Measurements from ENCODE around the gene RPS18. TPM values are rescaled to one million over a fixed set of nuclear protein-coding genes. Genes with fewer than 3 reads are reported as not detected.
A peak's percentile ranks its signal among the peaks of the same experiment; 100 is the strongest.

The RPS18 gene
- total and polyA plus RNA-seq, 9 of the 15 experiments (the other 6 are each of a cell fraction or from before 2014, with no cell fraction given): 5,023 to 17,516 (median 8,131) TPM

DNA sequence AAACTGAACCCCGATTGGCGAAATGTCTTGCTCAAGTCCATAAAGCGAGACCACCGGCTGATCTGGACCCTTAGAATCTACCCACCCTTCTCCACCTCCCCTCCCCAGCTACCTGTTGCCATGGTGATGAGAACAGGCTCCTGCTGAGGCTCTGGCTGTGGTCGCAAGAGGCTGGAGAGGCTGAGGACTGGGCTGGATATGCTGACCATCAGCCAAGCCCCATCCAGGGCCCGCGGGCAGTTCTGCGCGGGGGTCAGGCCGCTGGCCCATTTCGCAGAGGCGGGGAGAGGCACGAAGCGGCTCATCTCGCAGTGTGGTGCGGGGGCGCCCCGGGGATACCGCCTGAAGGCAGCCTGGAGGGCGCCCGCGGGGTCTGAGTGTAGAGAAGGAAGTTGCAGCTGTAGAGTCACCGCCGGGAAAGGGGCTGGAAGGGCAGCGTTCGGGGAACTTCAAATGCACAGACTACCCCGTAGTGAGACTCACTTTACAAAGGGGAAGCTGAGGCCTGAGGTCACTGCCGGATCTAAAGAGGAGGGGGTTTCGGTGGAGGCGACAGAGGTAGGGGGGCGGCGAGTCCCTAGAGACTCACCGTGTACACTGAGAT is 41.3 kb downstream of the RPS18 start (continued):
- TF ChIP-seq, protein P1, sequence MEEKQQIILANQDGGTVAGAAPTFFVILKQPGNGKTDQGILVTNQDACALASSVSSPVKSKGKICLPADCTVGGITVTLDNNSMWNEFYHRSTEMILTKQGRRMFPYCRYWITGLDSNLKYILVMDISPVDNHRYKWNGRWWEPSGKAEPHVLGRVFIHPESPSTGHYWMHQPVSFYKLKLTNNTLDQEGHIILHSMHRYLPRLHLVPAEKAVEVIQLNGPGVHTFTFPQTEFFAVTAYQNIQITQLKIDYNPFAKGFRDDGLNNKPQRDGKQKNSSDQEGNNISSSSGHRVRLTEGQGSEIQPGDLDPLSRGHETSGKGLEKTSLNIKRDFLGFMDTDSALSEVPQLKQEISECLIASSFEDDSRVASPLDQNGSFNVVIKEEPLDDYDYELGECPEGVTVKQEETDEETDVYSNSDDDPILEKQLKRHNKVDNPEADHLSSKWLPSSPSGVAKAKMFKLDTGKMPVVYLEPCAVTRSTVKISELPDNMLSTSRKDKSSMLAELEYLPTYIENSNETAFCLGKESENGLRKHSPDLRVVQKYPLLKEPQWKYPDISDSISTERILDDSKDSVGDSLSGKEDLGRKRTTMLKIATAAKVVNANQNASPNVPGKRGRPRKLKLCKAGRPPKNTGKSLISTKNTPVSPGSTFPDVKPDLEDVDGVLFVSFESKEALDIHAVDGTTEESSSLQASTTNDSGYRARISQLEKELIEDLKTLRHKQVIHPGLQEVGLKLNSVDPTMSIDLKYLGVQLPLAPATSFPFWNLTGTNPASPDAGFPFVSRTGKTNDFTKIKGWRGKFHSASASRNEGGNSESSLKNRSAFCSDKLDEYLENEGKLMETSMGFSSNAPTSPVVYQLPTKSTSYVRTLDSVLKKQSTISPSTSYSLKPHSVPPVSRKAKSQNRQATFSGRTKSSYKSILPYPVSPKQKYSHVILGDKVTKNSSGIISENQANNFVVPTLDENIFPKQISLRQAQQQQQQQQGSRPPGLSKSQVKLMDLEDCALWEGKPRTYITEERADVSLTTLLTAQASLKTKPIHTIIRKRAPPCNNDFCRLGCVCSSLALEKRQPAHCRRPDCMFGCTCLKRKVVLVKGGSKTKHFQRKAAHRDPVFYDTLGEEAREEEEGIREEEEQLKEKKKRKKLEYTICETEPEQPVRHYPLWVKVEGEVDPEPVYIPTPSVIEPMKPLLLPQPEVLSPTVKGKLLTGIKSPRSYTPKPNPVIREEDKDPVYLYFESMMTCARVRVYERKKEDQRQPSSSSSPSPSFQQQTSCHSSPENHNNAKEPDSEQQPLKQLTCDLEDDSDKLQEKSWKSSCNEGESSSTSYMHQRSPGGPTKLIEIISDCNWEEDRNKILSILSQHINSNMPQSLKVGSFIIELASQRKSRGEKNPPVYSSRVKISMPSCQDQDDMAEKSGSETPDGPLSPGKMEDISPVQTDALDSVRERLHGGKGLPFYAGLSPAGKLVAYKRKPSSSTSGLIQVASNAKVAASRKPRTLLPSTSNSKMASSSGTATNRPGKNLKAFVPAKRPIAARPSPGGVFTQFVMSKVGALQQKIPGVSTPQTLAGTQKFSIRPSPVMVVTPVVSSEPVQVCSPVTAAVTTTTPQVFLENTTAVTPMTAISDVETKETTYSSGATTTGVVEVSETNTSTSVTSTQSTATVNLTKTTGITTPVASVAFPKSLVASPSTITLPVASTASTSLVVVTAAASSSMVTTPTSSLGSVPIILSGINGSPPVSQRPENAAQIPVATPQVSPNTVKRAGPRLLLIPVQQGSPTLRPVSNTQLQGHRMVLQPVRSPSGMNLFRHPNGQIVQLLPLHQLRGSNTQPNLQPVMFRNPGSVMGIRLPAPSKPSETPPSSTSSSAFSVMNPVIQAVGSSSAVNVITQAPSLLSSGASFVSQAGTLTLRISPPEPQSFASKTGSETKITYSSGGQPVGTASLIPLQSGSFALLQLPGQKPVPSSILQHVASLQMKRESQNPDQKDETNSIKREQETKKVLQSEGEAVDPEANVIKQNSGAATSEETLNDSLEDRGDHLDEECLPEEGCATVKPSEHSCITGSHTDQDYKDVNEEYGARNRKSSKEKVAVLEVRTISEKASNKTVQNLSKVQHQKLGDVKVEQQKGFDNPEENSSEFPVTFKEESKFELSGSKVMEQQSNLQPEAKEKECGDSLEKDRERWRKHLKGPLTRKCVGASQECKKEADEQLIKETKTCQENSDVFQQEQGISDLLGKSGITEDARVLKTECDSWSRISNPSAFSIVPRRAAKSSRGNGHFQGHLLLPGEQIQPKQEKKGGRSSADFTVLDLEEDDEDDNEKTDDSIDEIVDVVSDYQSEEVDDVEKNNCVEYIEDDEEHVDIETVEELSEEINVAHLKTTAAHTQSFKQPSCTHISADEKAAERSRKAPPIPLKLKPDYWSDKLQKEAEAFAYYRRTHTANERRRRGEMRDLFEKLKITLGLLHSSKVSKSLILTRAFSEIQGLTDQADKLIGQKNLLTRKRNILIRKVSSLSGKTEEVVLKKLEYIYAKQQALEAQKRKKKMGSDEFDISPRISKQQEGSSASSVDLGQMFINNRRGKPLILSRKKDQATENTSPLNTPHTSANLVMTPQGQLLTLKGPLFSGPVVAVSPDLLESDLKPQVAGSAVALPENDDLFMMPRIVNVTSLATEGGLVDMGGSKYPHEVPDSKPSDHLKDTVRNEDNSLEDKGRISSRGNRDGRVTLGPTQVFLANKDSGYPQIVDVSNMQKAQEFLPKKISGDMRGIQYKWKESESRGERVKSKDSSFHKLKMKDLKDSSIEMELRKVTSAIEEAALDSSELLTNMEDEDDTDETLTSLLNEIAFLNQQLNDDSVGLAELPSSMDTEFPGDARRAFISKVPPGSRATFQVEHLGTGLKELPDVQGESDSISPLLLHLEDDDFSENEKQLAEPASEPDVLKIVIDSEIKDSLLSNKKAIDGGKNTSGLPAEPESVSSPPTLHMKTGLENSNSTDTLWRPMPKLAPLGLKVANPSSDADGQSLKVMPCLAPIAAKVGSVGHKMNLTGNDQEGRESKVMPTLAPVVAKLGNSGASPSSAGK (IDR thresholded peaks at IDR 0.05): no peak
- TF ChIP-seq SMARCA5 (IDR thresholded peaks at IDR 0.05): 0 out of 2 replicates have a peak, but pooled peaks have one; percentile 29
- no peak for TF ChIP-seq ZNF445 (CRISPR knock-in tag; IDR thresholded peaks at IDR 0.05; ENCODE audit: low read depth)
- 0 out of 2 replicates have a peak, but pooled peaks have one; percentile 53 for TF ChIP-seq LCOR (CRISPR knock-in tag; IDR thresholded peaks at IDR 0.05)
- TF ChIP-seq ZFP36 (IDR thresholded peaks at IDR 0.05; ENCODE audit: low read depth, low read length, partially characterized antibody): no peak
- TF ChIP-seq, protein P2, sequence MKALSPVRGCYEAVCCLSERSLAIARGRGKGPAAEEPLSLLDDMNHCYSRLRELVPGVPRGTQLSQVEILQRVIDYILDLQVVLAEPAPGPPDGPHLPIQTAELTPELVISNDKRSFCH (CRISPR knock-in tag; IDR thresholded peaks at IDR 0.05): no peak
- TF ChIP-seq, protein P2 (tag; IDR thresholded peaks at IDR 0.05): 0 out of 2 replicates have a peak, but pooled peaks have one; percentile 24
- TF ChIP-seq CHD1 (IDR thresholded peaks at IDR 0.05; ENCODE audit: low read length): peak; percentile 46
- TF ChIP-seq HDAC3 (IDR thresholded peaks at IDR 0.05; ENCODE audit: borderline replicate concordance, partially characterized antibody): no peak
- TF ChIP-seq, protein P3, sequence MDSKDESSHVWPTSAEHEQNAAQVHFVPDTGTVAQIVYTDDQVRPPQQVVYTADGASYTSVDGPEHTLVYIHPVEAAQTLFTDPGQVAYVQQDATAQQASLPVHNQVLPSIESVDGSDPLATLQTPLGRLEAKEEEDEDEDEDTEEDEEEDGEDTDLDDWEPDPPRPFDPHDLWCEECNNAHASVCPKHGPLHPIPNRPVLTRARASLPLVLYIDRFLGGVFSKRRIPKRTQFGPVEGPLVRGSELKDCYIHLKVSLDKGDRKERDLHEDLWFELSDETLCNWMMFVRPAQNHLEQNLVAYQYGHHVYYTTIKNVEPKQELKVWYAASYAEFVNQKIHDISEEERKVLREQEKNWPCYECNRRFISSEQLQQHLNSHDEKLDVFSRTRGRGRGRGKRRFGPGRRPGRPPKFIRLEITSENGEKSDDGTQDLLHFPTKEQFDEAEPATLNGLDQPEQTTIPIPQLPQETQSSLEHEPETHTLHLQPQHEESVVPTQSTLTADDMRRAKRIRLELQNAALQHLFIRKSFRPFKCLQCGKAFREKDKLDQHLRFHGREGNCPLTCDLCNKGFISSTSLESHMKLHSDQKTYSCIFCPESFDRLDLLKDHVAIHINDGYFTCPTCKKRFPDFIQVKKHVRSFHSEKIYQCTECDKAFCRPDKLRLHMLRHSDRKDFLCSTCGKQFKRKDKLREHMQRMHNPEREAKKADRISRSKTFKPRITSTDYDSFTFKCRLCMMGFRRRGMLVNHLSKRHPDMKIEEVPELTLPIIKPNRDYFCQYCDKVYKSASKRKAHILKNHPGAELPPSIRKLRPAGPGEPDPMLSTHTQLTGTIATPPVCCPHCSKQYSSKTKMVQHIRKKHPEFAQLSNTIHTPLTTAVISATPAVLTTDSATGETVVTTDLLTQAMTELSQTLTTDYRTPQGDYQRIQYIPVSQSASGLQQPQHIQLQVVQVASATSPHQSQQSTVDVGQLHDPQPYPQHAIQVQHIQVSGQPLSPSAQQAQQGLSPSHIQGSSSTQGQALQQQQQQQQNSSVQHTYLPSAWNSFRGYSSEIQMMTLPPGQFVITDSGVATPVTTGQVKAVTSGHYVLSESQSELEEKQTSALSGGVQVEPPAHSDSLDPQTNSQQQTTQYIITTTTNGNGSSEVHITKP (IDR thresholded peaks at IDR 0.05; ENCODE audit: partially characterized antibody): no peak
- TF ChIP-seq ZNF785 (CRISPR knock-in tag; IDR thresholded peaks at IDR 0.05): no peak
- no peak for TF ChIP-seq RHOXF2B (CRISPR knock-in tag; conservative IDR thresholded peaks at IDR 0.05)

All from K562 (cell line).